Effector CD4-positive, alpha-beta T cell (primary cell): ENCODE results near the gene KLF5.
"Not testable (repeated sequence)": the region's sequence is repeated elsewhere in the genome, so short reads cannot be mapped to it uniquely, and the experiment has no call there.

ENCODE experiments used
- DNase-seq: peaks from one replicate; pipeline ENCODE4 v3.0.0-alpha.2; 2020
- total RNA-seq: gene quantifications from one replicate; lab custom pipeline; 2026; lab: John Stamatoyannopoulos, UW

The KLF5 gene
- 13.1 reads per million, percentile 37 among the genes with 10 or more reads in this experiment for total RNA-seq

DNA sequence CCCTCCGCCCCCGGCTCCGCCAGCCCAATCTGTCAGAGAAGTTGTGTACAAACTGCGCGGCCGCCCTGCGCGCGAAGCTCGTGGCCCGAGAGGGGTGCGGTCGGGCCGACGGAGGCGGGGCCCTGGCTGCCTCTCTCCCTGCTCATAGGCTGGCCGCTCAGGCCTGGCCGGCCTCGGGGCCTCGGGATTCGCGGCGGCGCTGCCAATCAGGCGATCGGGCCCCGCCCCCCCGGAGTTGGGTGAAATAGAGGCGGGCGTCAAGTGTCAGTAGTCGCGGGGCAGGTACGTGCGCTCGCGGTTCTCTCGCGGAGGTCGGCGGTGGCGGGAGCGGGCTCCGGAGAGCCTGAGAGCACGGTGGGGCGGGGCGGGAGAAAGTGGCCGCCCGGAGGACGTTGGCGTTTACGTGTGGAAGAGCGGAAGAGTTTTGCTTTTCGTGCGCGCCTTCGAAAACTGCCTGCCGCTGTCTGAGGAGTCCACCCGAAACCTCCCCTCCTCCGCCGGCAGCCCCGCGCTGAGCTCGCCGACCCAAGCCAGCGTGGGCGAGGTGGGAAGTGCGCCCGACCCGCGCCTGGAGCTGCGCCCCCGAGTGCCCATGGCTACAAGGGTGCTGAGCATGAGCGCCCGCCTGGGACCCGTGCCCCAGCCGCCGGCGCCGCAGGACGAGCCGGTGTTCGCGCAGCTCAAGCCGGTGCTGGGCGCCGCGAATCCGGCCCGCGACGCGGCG is at the start of gene KLF5:
KLF5 (plus strand) TSS at position 270 of the 724 bp plus-strand sequence; CDS start at position 593, 323 bp downstream.
- DNase-seq: peak; percentile 86

DNA sequence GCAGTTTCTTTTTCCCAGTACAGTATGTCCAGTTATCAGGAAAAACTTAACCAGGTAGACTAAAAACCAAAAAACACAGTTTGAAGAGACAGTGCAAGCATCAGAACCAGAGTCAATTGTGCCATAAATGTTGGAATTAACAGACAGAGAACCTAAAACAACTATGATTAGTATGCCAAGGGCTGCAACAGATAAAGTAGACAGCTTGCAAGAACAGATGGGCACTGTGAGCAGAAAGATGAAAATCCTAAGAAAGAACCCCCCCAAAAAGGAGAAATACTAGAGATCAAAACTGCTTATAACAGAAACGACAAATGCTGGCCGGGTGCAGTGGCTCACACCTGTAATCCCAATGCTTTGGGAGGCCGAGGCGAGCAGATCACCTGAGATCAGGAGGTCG is 47.1 kb upstream of the KLF5 start:
- no peak for DNase-seq

DNA sequence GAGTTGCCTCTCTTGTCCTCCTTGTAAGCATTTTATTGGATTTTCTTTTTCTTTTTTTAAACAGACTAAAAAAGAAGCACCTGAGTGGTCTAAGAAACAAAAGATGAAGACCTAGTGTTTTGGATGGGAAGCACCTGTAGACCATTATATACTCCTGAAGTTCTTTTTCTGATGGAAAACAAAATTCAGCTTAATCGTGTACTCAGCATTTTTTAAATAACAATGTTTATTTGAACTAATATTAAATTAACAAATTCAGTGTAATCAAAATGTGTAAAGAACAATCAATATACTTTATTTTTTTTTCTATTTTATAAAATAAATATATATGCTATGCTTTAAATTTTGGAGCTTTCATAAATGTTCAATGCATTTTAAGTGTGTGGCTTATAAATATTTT is 43.0 kb upstream of the KLF5 start:
- no peak for DNase-seq

DNA sequence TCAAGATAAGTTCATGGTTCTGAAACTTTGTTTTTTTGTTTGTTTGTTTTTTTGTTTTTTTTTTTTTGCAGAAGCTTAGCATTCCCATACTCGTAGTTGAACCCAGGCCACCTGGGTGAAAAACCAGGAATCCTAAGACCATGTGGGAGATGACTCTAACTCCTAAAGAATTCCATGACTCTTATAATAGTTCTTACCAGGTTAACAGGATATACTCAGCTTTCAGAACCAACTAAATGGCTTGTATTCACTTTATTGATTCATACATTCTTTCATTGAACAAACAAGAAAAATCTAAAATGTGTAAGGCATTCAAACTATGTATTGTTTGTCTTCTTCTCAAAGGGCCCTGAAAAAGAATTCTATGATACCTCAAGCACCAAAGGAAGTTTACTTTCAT is 40.5 kb upstream of the KLF5 start:
- no peak for DNase-seq

DNA sequence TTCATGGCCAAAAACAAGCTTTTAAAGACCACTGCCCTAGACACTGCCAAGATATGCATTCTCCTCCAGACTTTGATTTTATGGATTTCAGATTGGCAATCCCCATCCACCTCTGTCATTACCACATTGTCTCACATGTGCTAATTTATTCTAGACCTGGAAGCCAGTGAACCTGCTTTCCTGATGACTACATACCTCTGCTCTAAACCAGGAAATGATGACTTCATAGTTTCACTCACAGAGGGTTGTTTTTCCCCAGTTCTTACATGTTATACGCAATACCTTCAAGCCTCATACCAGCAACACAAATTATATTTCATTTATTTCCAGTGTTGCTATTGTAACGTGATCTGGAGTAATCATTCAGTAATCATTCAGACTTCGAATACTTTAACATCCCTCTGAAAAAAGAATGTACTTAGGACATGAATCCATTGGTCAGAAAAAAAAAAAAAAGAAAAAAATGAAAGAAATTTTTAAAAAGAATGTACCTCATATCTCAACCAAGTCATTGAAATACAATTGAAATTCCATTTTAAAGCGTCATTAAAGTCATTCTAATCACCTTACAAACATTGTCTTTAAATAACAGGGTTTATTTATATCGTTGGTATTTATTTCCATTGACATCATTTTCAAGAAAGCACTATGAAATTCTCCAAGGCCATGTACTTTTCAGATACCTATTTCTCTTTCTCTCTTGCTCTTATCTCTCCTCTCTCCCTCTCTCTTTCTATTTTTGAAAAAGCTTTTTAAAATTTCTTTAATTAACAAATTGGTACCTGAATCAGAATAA is 33.4 kb upstream of the KLF5 start:
- no peak for DNase-seq

DNA sequence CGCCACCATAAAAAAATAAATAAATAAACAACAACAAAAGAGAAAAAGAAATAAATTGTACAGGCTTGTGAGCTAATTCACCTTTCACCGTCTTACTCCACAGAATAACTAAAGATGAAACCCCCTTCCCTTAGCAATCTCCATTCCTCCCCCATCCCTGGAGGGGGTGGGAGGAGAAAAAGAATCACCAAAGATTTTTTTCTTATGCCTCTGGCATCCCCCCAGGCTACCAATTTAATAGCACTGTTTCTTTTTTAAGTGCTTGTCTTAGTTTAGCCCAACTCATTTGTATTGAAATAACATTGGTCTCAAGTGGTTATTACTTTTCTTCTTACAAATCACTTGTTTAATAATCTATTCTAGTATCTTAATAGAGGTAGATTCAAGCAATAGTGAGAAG is 23.9 kb upstream of the KLF5 start:
- DNase-seq: no peak

DNA sequence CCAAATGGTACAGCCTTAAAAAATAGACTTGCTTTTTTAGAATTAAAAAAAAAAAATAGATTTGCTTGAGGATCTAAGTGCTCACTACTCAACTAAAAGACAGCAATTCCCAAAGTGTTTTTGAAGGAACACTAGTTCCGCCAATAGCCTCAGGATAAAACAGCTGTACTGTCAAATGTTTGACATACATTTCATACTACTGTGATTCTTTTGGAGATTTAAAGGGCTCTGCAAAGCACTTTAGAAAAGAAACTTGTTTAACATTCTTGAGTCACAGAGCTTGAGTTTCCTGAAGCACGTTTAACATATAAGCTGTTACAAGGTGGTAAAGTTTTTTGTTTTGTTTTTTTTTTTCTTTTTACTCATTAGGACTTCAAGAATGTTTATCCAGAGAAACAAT is 23.1 kb upstream of the KLF5 start:
- DNase-seq: no peak

DNA sequence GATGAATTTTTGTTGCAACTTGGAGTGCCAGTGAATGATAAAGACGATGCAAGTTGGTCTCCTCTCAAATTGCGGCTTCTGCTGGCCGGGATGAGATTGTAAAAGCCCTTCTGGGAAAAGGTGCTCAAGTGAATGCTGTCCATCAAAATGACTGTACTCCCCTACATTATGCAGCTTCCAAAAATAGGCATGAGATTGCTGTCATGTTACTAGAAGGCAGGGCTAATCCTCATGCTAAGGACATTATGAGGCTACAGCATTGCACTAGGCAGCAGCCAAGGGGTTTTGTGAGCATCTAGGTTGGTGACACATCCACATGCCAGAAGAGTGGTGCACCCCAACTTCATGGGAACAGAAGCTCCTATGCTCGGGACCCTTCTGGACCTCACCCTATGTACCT is 22.2 kb upstream of the KLF5 start:
- no peak for DNase-seq

DNA sequence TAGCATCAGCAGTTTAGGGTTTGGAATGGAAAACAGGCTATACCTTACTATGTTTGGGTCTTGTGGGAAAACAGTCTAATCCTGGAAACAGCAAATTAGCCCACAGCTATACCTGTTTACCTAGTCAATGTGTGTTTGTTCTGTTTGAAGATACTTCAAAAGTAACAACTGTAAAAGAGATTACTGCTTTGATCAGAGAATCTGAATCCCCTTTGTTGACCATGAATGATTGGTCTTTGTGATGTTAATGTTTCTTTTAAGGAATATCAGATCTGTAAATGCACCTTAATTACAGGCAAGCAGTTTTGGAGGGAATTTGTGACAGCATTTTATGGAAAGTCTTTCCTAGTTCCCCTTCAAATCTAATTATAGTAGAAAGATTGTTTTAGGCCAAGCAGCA is 20.7 kb upstream of the KLF5 start:
- no peak for DNase-seq

DNA sequence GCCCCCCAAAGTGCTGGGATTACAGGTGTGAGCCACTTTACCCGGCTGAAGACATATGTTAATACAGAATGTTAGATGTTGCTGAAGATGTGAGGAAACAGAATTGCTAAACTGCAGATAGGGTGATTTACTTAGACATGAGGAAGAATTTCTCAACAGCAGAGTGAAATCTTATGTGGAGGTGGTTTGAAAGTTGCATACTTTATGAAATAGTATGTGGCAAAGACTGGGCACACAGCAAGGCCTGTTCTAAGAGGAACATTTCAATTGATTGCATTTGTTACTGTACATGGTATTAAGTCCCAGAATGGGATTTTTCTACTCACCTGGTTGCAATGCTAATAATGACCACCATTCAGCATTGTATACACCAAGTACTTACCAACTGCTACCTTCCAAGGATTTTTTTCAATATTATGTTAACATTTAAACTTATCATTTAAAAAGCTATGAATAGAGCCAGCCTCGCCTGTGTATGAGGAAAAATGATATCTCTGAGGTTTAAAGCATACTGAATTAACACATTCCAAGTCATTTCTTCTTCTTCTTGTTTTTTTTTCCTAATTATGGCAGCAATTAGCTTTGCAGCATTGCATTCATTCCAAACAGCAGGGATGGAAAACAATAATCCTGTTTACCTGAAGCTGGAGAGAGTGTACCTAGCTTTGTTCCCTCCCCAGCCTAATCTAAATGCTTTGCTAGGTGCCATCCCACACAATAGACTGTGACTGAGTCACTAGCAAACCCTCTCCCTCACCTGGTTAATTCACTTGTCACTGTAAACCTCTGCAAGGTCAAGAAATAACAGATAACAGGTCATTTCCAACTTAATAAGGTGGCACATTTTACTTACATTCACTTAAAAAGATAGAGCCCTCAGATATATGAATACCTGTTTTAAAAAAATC is 19.4 kb upstream of the KLF5 start:
- DNase-seq: no peak

DNA sequence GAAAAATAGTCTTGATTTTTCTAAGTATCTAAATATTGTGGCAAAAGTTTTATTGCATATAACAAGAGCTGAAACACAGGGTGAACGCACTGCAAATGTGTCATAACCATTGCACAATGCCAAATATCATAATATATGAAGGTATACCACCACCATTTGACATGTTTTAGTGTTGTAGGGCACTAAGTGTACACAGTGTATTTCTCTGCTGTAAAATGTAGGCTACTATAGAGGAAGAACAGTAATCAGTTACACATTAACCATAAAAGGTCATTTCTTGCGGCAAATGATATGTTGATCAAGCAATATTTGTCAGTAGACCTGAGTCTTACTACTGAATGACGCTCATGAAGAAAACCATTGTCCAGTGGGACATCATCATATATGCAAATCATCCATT is 18.3 kb upstream of the KLF5 start:
- DNase-seq: no peak

DNA sequence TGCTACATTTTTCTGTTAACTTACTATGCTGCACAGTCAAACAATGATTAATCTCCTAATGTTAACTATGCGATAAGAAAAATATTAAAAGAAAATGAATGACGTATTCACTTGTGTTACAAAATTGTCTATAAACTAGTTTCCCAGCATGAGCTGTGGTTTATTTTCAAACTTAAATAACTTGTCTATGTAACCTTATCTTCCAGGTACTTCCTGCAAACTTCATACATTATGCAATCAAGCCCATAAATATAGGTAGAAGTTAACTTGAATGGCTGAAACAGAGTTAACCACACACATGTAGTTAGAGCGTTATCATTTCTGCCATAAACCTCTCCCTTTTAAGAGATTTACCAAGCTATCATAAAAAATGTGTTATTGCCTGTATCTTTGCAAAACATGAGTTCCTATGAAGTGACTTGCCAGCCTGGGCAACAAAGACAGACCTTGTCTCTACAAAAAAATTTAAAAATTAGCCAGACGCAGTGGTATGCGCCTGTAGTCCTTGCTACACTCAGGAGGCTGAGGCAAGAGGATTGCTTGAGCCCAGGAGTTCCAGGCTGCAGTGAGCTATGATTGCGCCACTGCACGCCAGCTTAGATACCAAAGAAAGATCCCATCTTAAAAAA is 17.7 kb upstream of the KLF5 start:
- no peak for DNase-seq

DNA sequence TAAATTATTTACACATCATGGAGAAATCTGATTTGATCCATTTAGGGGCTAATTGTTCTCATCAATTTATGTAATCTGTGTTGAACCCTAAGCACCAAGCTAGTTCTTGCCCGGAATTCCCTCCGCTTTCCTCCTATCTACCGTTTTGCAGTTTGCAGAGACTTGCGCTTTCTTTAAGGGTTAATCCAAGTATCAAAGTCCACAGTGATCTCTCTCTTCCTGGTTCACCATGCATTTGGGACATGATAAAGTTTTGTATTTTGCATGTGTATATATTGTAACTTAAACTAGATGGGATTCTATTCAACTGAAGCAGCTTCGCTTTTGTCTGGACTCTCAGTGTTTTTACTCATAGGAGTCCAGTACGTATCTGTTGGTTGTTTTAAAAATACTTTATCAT is 13.8 kb upstream of the KLF5 start:
- no peak for DNase-seq

DNA sequence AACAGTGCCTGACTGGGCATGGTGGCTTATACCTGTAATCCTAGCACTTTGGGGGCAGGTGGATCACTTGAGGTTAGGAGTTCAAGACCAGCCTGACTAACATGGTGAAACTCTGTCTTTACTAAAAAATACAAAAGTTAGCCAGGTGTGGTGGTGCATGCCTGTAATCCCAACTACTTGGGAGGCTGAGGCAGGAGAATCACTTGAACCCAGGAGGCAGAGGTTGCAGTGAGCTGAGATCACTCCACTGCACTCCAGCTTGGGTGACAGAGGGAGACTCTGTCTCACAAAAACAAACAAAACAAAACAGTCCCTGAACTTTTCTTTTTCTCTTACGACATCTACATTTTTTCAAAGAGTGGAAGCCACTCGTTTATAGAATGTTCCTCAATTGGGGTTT is 10.2 kb upstream of the KLF5 start:
- not testable (repeated sequence) for DNase-seq

DNA sequence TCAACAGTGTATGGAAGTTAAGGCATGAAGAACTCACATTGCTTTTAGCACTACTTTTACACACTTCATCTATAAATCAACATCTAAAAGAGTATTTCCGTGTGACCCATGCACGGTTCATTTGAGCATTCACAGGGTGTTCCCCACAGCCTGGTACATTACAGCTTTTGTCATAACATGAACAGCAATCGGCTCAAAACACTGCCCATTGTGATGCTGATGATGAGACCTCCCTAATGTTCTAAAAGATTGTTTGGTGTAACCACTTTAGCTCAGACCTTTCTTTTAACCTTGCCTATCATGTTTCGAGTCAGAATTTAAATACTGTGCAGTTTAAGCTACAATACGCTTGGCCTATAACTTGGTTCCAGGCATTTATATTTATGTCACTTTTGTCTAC is 4.1 kb upstream of the KLF5 start:
- DNase-seq: no peak

DNA sequence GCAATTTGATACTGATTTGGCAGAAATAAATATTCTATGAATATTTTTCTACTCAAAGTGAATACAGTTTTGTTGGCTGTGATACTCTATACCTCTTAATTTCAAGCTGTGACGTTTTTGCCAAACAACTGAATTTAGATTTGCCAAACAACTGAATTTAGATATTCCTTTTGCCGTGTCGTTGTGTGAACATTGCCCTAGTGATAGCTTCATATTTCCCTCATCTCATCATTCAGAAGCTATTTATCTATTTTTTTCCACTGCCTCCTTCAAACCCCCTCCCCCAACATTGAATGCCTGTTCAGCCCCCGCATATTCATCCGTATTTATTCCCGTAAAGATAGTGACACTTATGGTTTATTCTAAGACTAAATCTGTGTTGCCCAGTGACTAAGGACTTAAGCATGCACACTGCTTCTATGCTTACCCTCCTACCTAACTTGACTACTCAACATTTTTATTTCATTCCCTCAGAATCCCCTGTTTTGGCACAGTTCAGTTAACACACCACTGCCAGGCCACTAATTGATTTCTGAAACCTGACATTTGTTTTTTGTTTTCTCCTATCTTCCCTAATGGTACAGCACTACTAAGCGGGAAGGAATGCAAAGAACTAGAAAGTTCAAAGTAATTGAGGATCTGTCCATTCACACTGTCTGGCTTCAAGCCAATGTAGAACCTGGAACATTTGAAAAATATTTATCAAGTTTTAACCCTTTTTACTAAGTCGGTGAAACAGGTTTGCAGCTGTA is 2.8 kb upstream of the KLF5 start:
- DNase-seq: no peak

DNA sequence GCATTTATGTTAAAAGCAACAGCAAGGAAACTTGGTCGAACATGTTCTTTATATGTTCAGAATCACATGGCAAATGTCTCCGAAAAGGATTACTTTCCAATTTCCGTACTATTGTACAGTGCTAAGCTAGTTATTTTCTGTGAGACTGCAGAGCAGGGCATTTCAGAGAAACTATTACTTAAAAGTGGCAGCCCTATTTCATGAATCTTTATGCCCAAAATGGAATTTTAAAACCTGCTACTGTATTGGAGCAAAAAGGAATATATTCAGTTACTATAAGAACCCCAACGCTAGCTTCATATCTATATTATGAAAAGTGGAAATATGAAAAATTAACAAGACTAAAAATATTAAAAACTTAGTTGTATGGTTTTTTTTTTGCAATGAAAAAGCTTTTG is 2.2 kb upstream of the KLF5 start:
- DNase-seq: no peak

DNA sequence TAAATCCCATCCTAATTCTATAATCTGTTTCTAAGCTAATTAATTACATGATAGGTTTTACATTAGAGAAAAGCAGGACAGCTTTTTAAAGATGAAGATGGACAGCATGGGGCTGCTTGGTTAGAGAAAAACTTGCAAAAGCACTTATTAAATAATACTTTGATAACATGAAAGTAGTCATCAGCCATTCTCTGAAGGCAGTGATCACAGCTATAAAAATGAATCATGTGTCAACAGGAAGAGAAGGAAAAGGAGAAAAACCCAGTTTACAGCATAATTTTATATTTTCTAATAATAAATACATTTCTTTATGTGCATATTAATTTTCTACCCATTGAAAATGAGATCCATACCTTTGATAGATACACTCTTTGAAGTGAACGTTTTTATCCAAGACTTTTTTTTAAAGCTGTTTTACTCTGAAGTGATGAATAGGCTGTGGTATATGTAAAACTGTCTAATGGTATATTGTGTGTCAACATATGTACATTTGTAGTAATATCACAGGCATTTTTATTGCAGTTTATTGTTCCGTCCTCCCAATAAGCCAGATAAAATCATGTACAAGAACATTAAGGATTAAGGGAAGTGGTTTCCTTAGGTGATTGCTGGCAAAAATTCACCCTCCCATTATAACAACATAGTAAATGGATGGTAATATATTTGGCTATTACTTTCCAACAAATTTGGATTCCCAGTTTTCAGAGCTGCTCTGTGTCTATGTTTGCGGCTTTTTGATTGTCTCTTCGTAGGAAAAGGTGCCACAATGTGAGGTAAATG is 1.3 kb upstream of the KLF5 start:
- DNase-seq: no peak

DNA sequence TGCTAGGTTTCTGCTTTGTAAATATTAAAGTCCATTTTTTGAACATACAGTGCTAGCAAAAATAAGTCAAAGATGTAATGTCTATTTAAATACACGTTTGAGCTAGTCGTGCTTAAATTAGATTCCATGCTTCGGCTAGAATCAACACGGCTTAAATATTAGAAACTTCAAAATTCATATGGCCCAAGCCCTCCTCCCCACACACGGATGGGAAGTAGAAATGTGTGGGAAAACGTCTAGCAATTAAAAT is 816 bp upstream of the KLF5 start:
- DNase-seq: no peak

DNA sequence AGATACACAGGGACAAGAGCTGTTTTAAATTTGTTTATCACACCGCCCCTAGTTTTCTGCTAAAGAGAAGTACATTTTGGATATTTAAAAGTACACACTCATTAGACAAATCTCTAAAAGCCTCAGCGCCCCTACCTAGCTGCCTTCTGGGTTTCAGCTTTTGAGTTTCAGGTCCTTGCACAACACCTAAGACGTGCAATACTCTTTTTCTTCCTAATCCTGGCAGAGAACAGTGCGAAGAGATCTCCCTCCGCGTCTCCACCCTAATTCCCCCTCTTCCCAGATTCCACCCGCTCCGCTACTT is 421 bp upstream of the KLF5 start:
- DNase-seq: no peak

DNA sequence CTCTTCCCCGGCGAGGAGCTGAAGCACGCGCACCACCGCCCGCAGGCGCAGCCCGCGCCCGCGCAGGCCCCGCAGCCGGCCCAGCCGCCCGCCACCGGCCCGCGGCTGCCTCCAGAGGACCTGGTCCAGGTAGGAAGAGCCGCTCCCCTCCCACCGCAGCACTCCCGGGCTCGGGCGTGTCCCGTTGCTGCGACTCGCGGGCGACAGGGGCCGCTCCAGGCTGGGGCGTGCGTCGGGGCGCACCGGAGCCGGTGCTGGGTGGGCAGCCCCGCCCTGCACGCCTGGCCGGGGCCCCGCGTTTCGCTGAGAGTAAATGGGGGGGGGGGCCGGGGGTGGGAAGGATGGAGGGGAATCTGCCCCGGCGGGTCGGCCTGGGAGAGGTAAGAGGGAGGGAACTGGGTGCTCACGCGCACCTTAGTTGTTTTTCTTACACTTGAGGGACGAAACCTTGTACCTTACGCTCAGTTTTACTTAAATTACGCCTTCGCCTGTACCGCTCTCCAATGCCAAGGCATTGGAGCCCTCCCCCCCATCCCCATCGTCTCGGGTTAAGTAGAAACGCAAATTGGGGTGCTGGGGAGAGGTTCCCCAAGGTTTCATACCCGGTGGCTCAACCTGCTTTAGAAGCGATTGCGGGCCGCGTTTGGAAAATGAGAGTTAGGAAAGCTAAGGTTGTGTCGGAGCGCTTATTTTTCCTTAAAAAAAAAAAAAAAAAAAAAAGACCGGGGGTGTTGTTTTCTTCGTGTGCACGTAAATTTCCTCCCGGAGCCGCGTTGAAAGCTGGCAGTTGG is 850 bp downstream of the KLF5 start:
- DNase-seq: peak; percentile 23
